Measurements from ENCODE around the gene PLA2G6. TPM values are rescaled to one million over a fixed set of nuclear protein-coding genes. Genes with fewer than 3 reads are reported as not detected.

PLA2G6 gene
- total RNA-seq, 1 experiment from 2014 or later = 39.8 TPM

DNA sequence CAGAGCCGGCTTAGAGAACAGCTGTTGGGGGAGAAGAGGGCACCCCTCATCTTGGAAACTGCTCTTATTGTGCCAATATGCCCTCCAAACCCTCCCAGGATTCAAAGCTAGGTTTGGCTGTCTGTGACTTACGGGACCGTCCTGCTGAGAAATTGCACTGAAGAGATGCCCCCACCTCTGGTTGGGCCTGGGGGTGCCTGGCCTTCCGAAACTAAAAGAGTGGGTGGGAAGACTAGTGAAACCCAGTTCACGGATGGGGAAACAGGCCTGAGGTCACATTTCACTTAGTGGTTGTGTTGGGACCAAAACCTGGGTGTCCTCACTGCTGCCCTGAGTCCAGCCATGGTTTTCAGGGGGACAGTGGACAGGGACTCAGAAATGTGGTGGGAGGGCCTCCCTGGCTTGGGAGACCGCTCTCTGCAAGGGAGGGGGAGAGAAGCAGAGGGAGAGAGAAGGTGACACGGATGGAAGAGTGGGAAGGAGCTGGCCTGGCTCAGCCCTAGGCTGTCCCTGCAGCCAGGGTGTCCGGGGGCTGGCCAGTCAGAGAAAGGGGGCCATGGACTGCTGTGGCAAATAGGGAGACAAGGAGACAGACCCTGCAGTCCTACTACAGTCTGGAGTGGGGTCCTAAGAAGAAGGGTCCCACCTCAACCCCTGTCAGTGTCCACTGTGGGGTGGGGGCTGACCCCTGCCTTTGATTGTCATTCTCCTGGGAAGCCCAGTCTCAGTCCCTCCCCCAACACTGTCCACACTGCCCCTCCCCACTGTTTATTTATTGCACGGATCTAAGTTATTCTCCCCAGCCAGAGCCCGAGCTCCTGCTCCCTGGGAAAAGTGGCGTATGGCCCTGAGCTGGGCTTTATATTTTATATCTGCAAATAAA is 33.8 kb upstream of the PLA2G6 start:
- Histone ChIP-seq H3K4me1 (replicated peaks; ENCODE audit: insufficient read depth) (peaks cover 48% of the 10 kb centered on the region), H3K9me3 (ENCODE audit: insufficient read depth, low read depth) (no peaks in the 10 kb centered on the region), H3K27me3 (ENCODE audit: insufficient read depth, low read depth) (no peaks in the 10 kb centered on the region), H3K27ac (no peak overlapping the region), H3K4me3 (no peak overlapping the region), H2AFZ (no peak overlapping the region), H4K20me1 (ENCODE audit: insufficient read depth) (peaks cover 34% of the 10 kb centered on the region), H3K9me2 (ENCODE audit: insufficient read depth) (no peaks in the 10 kb centered on the region), H3K79me2 (ENCODE audit: low read depth) (peaks cover 30% of the 10 kb centered on the region), H3F3A (ENCODE audit: insufficient read depth, low read depth) (peaks cover 79% of the 10 kb centered on the region), H3K4me2 (no peak overlapping the region), H3K36me3 (ENCODE audit: low read depth) (peaks cover 14% of the 10 kb centered on the region; the same call in 1 of the 2 replicates)
- intact Hi-C loops (cut with micrococcal nuclease; ENCODE audit: unreplicated experiment) = loop anchor here (5.0 kb wide), 1 partner anchor 103 kb away; the partner anchor contains the start of gene BAIAP2L2
- ChIA-PET CTCF (no interaction called here), POLR2A (ENCODE audit: unreplicated experiment) (interaction anchor here (0.6 kb wide), 1 partner anchor 356 kb away, joined by 3 read pairs; no protein-coding TSS in a partner anchor)
- DNase-seq = no peak
- no peak for TF ChIP-seq EZH2 (IDR thresholded peaks at IDR 0.05; ENCODE audit: low read depth)
- TF ChIP-seq, protein P1, sequence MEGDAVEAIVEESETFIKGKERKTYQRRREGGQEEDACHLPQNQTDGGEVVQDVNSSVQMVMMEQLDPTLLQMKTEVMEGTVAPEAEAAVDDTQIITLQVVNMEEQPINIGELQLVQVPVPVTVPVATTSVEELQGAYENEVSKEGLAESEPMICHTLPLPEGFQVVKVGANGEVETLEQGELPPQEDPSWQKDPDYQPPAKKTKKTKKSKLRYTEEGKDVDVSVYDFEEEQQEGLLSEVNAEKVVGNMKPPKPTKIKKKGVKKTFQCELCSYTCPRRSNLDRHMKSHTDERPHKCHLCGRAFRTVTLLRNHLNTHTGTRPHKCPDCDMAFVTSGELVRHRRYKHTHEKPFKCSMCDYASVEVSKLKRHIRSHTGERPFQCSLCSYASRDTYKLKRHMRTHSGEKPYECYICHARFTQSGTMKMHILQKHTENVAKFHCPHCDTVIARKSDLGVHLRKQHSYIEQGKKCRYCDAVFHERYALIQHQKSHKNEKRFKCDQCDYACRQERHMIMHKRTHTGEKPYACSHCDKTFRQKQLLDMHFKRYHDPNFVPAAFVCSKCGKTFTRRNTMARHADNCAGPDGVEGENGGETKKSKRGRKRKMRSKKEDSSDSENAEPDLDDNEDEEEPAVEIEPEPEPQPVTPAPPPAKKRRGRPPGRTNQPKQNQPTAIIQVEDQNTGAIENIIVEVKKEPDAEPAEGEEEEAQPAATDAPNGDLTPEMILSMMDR (conservative IDR thresholded peaks at IDR 0.05) = no peak
- BruUV-seq (replicated peaks) = no TSS peak

DNA sequence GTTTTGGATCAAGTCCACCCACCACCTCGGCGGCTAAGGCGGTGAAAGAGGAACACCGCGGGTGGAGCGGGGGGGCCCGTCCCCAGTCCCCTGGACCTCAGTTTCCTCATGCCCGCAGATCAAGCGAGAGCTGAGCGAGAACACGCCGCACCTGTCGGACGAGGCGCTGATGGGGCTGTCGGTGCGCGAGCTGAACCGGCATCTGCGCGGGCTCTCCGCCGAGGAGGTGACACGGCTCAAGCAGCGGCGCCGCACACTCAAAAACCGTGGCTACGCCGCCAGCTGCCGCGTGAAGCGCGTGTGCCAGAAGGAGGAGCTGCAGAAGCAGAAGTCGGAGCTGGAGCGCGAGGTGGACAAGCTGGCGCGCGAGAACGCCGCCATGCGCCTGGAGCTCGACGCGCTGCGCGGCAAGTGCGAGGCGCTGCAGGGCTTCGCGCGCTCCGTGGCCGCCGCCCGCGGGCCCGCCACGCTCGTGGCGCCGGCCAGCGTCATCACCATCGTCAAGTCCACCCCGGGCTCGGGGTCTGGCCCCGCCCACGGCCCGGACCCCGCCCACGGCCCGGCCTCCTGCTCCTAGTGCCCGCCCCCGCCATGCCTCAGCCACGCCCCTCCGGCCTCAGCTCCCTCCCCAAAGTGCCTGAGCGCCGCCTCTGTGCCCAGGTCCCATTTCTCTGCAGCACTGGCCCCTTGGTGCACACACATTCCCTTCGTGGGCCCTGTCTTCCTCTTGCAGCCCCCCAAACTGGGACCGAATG is 32.8 kb upstream of the PLA2G6 start:
- no peaks in the 10 kb centered on the region for H3K9me2 ChIP-seq (ENCODE audit: insufficient read depth)
- ChIA-PET POLR2A (ENCODE audit: unreplicated experiment) (interaction anchor here (0.5 kb wide), 1 partner anchor 27 kb away, joined by 8 read pairs; no protein-coding TSS in a partner anchor), CTCF (no interaction called here)
- peaks cover 40% of the 10 kb centered on the region for H3K79me2 ChIP-seq (ENCODE audit: low read depth)
- H3F3A ChIP-seq (ENCODE audit: insufficient read depth, low read depth) = peaks cover 70% of the 10 kb centered on the region
- H3K27ac ChIP-seq = no peak overlapping the region
- H3K4me1 ChIP-seq (replicated peaks; ENCODE audit: insufficient read depth) = peaks cover 38% of the 10 kb centered on the region
- H3K4me2 ChIP-seq = no peak overlapping the region
- intact Hi-C loops (cut with micrococcal nuclease; ENCODE audit: unreplicated experiment) = loop anchor here (5.0 kb wide), 1 partner anchor 102 kb away; the partner anchor contains the start of gene BAIAP2L2
- no peak overlapping the region for H3K4me3 ChIP-seq
- no peak overlapping the region for H2AFZ ChIP-seq
- no peaks in the 10 kb centered on the region for H3K9me3 ChIP-seq (ENCODE audit: insufficient read depth, low read depth)
- no peak for DNase-seq
- TF ChIP-seq, protein P1 (conservative IDR thresholded peaks at IDR 0.05) = no peak
- BruUV-seq (replicated peaks) = no TSS peak
- H3K36me3 ChIP-seq (ENCODE audit: low read depth) = peaks cover 14% of the 10 kb centered on the region; the same call in 1 of the 2 replicates
- no peaks in the 10 kb centered on the region for H3K27me3 ChIP-seq (ENCODE audit: insufficient read depth, low read depth)
- peaks cover 43% of the 10 kb centered on the region for H4K20me1 ChIP-seq (ENCODE audit: insufficient read depth)

DNA sequence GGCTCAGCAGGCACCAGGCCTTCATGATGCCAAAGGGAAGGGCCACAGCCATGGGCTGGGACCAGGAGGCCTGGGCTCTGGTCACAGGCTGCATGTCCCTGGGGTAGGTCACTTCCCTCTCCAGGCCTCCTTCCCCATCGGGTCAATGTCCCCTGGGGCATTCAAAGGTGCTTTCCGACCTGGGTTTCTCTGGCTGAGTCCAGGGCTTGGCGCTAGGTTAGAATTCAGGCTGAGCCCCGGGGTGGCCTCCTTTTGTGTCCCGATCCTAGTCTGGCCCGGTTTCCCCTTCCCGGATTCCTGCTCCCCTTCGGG is 32.3 kb upstream of the PLA2G6 start:
- no peaks in the 10 kb centered on the region for H3K27me3 ChIP-seq (ENCODE audit: insufficient read depth, low read depth)
- no peak for TF ChIP-seq EZH2 (IDR thresholded peaks at IDR 0.05; ENCODE audit: low read depth)
- TF ChIP-seq, protein P1 (conservative IDR thresholded peaks at IDR 0.05) = no peak
- H2AFZ ChIP-seq = no peak overlapping the region
- ChIA-PET POLR2A (ENCODE audit: unreplicated experiment) (interaction anchor here (0.5 kb wide), 1 partner anchor 27 kb away, joined by 8 read pairs; no protein-coding TSS in a partner anchor), CTCF (no interaction called here)
- DNase-seq = no peak
- no TSS peak for BruUV-seq (replicated peaks)
- H3F3A ChIP-seq (ENCODE audit: insufficient read depth, low read depth) = peaks cover 65% of the 10 kb centered on the region
- no peak overlapping the region for H3K4me3 ChIP-seq
- H4K20me1 ChIP-seq (ENCODE audit: insufficient read depth) = peaks cover 49% of the 10 kb centered on the region
- intact Hi-C loops (cut with micrococcal nuclease; ENCODE audit: unreplicated experiment) = no loop called here
- H3K9me3 ChIP-seq (ENCODE audit: insufficient read depth, low read depth) = no peaks in the 10 kb centered on the region
- H3K4me1 ChIP-seq (replicated peaks; ENCODE audit: insufficient read depth) = peaks cover 33% of the 10 kb centered on the region
- H3K27ac ChIP-seq = no peak overlapping the region
- peaks cover 14% of the 10 kb centered on the region; the same call in 1 of the 2 replicates for H3K36me3 ChIP-seq (ENCODE audit: low read depth)
- peaks cover 45% of the 10 kb centered on the region for H3K79me2 ChIP-seq (ENCODE audit: low read depth)
- no peaks in the 10 kb centered on the region for H3K9me2 ChIP-seq (ENCODE audit: insufficient read depth)
- H3K4me2 ChIP-seq = no peak overlapping the region
